ENCODE data around the gene FAM149B1.

Gene FAM149B1

DNA sequence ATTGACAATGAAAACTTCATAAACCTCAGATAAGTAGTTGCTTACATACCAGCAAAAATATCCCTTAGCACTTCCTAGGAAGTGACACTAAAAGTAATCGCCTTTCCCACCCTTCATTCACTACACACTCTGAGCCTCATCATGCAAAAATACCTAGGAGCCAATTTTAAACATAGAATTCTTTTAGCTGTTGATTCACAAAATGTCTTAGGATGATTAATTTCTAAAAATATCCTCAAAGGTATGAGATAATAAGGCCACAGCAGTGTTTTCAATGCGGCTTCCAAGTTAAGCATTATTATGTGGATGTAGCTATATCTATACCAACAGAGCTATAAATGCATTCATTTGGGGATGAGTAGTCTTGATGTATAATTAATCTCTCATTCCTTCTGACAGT is 66.0 kb downstream of the FAM149B1 start:
- Histone ChIP-seq H3K79me1 (ENCODE audit: low read length) (peaks cover 2% of the 10 kb centered on the region), H3K4ac (ENCODE audit: low read depth, low read length) (no peak overlapping the region), H3K27ac (ENCODE audit: low read depth, low read length) (no peak overlapping the region), H3K18ac (ENCODE audit: low read length) (no peak overlapping the region), H3K23ac (ENCODE audit: low read length) (no peak overlapping the region), H3K27me3 (ENCODE audit: insufficient read depth, low read length, poor library complexity) (no peaks in the 10 kb centered on the region), H3K4me2 (ENCODE audit: low read length) (no peak overlapping the region), H4K8ac (ENCODE audit: low read depth, low read length) (no peak overlapping the region), H3K4me3 (ENCODE audit: low read length) (no peak overlapping the region), H2AK5ac (ENCODE audit: low read length) (no peak overlapping the region), H3K36me3 (ENCODE audit: control insufficient read depth, insufficient read depth, low read length) (no peaks in the 10 kb centered on the region), H4K5ac (ENCODE audit: low read length) (no peak overlapping the region), H2BK15ac (replicated peaks; ENCODE audit: low read depth) (no peak overlapping the region), H3K4me1 (ENCODE audit: control insufficient read depth, low read depth, low read length) (no peaks in the 10 kb centered on the region), H2BK5ac (ENCODE audit: low read length) (no peak overlapping the region), H3K9ac (ENCODE audit: low read length) (no peak overlapping the region), H3K79me2 (ENCODE audit: control insufficient read depth, insufficient read depth, low read length) (no peaks in the 10 kb centered on the region), H2BK120ac (ENCODE audit: low read depth, low read length) (no peak overlapping the region), H3K56ac (ENCODE audit: low read length) (no peak overlapping the region)
- WGBS (ENCODE audit: extremely low coverage, insufficient coverage, low lambda C conversion rate), result no CpG with 5 or more reads among the region's 2 CpGs
- no peak for DNase-seq

DNA sequence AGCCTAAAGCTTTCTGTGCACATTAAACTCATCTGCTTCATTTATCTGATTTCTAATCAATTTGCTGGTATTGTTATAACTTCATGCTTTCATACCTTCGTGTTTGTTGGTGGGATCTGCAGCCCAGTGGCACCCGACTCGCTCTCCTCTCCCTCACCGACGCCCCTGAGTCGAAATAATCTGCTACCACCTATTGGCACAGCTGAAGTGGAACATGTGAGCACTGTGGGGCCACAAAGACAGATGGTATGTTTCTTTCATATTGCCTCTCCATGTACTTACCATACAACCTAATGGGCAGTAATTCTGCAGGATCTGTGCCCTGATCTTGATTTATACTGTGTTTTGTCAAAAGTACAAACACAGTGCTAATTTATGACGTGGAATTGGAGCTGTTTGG is 66.8 kb downstream of the FAM149B1 start:
- no peak overlapping the region for H4K8ac ChIP-seq (ENCODE audit: low read depth, low read length)
- H3K4ac ChIP-seq (ENCODE audit: low read depth, low read length), result no peak overlapping the region
- no peak overlapping the region for H2BK120ac ChIP-seq (ENCODE audit: low read depth, low read length)
- H3K27me3 ChIP-seq (ENCODE audit: insufficient read depth, low read length, poor library complexity), result no peaks in the 10 kb centered on the region
- H3K79me2 ChIP-seq (ENCODE audit: control insufficient read depth, insufficient read depth, low read length), result no peaks in the 10 kb centered on the region
- H3K18ac ChIP-seq (ENCODE audit: low read length), result no peak overlapping the region
- H3K56ac ChIP-seq (ENCODE audit: low read length), result no peak overlapping the region
- no peaks in the 10 kb centered on the region for H3K36me3 ChIP-seq (ENCODE audit: control insufficient read depth, insufficient read depth, low read length)
- no peak for DNase-seq
- no peaks in the 10 kb centered on the region for H3K4me1 ChIP-seq (ENCODE audit: control insufficient read depth, low read depth, low read length)
- no peak overlapping the region for H2AK5ac ChIP-seq (ENCODE audit: low read length)
- H2BK5ac ChIP-seq (ENCODE audit: low read length), result no peak overlapping the region
- WGBS (ENCODE audit: extremely low coverage, insufficient coverage, low lambda C conversion rate), result no CpG with 5 or more reads among the region's 7 CpGs
- no peak overlapping the region for H3K23ac ChIP-seq (ENCODE audit: low read length)
- no peak overlapping the region for H3K9ac ChIP-seq (ENCODE audit: low read length)
- no peak overlapping the region for H3K27ac ChIP-seq (ENCODE audit: low read depth, low read length)
- peaks cover 2% of the 10 kb centered on the region for H3K79me1 ChIP-seq (ENCODE audit: low read length)
- H2BK15ac ChIP-seq (replicated peaks; ENCODE audit: low read depth), result no peak overlapping the region
- no peak overlapping the region for H4K5ac ChIP-seq (ENCODE audit: low read length)
- H3K4me2 ChIP-seq (ENCODE audit: low read length), result no peak overlapping the region
- no peak overlapping the region for H3K4me3 ChIP-seq (ENCODE audit: low read length)

DNA sequence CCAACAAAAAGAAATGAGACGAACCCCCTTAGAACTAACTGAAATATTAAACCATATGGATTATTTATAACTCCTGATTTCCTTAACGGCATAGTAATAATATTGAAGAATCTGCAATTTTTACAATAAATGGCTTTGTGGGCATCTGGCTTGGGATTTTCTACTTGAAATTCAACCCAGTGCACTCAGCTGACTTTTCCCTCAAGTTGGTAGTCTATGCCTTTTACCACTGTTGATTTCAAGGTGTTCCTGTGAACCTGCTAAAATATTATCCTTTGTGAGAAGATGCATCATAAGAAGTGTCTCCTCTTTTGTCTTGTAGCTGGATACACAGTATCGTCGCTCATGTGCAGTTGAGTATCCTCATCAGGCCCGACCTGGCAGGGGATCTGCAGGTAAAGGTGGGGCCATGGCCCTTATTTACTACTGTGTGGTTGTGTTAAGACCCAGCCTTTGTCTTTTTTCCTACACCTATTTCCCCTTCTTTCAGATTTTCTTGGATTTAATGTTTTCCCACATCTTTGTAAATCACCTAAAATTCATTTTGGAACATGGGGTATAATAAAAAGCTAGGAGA is 71.2 kb downstream of the FAM149B1 start:
- Histone ChIP-seq H3K9ac (ENCODE audit: low read length) (no peak overlapping the region), H3K4me1 (ENCODE audit: control insufficient read depth, low read depth, low read length) (no peaks in the 10 kb centered on the region), H4K8ac (ENCODE audit: low read depth, low read length) (no peak overlapping the region), H3K79me1 (ENCODE audit: low read length) (peaks cover 2% of the 10 kb centered on the region), H3K36me3 (ENCODE audit: control insufficient read depth, insufficient read depth, low read length) (peaks cover 1% of the 10 kb centered on the region), H3K79me2 (ENCODE audit: control insufficient read depth, insufficient read depth, low read length) (peaks cover 2% of the 10 kb centered on the region), H2BK15ac (replicated peaks; ENCODE audit: low read depth) (no peak overlapping the region), H2AK5ac (ENCODE audit: low read length) (no peak overlapping the region), H4K5ac (ENCODE audit: low read length) (no peak overlapping the region), H3K23ac (ENCODE audit: low read length) (no peak overlapping the region), H3K4me2 (ENCODE audit: low read length) (no peak overlapping the region), H3K27me3 (ENCODE audit: insufficient read depth, low read length, poor library complexity) (no peaks in the 10 kb centered on the region), H3K18ac (ENCODE audit: low read length) (no peak overlapping the region), H2BK120ac (ENCODE audit: low read depth, low read length) (no peak overlapping the region), H2BK5ac (ENCODE audit: low read length) (no peak overlapping the region), H3K56ac (ENCODE audit: low read length) (no peak overlapping the region), H3K27ac (ENCODE audit: low read depth, low read length) (no peak overlapping the region), H3K4me3 (ENCODE audit: low read length) (no peak overlapping the region), H3K4ac (ENCODE audit: low read depth, low read length) (no peak overlapping the region)
- no peak for DNase-seq
- no CpG with 5 or more reads among the region's 5 CpGs for WGBS (ENCODE audit: extremely low coverage, insufficient coverage, low lambda C conversion rate)

DNA sequence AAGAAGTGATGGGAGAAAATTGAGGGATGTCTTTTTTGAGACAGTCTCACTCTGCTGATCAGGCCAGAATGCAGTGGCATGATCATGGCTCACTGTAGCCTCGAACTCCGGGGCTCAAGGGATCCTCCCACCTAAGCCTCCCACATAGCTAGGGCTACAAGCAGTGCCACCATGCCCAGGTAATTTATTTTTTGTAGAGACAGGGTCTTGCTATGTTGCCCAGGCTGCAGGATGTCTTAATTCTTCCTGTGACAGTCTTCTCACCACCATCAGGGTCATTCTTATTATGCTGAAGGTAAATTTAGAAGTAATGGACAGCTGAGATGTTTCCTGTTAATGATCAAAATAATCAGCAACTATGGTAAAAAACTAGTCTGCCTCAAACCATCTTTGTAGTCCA is 72.0 kb downstream of the FAM149B1 start:
- Histone ChIP-seq H3K79me2 (ENCODE audit: control insufficient read depth, insufficient read depth, low read length) (peaks cover 10% of the 10 kb centered on the region), H3K18ac (ENCODE audit: low read length) (no peak overlapping the region), H2AK5ac (ENCODE audit: low read length) (no peak overlapping the region), H2BK15ac (replicated peaks; ENCODE audit: low read depth) (no peak overlapping the region), H3K79me1 (ENCODE audit: low read length) (peaks cover 4% of the 10 kb centered on the region), H3K4me3 (ENCODE audit: low read length) (no peak overlapping the region), H3K27me3 (ENCODE audit: insufficient read depth, low read length, poor library complexity) (no peaks in the 10 kb centered on the region), H4K5ac (ENCODE audit: low read length) (no peak overlapping the region), H2BK5ac (ENCODE audit: low read length) (no peak overlapping the region), H3K56ac (ENCODE audit: low read length) (no peak overlapping the region), H3K9ac (ENCODE audit: low read length) (no peak overlapping the region), H3K23ac (ENCODE audit: low read length) (no peak overlapping the region), H3K4me1 (ENCODE audit: control insufficient read depth, low read depth, low read length) (peaks cover 2% of the 10 kb centered on the region), H3K4ac (ENCODE audit: low read depth, low read length) (no peak overlapping the region), H3K4me2 (ENCODE audit: low read length) (no peak overlapping the region), H2BK120ac (ENCODE audit: low read depth, low read length) (no peak overlapping the region), H4K8ac (ENCODE audit: low read depth, low read length) (no peak overlapping the region), H3K36me3 (ENCODE audit: control insufficient read depth, insufficient read depth, low read length) (peaks cover 2% of the 10 kb centered on the region), H3K27ac (ENCODE audit: low read depth, low read length) (no peak overlapping the region)
- WGBS (ENCODE audit: extremely low coverage, insufficient coverage, low lambda C conversion rate), result no CpG with 5 or more reads among the region's 2 CpGs
- DNase-seq, result no peak

DNA sequence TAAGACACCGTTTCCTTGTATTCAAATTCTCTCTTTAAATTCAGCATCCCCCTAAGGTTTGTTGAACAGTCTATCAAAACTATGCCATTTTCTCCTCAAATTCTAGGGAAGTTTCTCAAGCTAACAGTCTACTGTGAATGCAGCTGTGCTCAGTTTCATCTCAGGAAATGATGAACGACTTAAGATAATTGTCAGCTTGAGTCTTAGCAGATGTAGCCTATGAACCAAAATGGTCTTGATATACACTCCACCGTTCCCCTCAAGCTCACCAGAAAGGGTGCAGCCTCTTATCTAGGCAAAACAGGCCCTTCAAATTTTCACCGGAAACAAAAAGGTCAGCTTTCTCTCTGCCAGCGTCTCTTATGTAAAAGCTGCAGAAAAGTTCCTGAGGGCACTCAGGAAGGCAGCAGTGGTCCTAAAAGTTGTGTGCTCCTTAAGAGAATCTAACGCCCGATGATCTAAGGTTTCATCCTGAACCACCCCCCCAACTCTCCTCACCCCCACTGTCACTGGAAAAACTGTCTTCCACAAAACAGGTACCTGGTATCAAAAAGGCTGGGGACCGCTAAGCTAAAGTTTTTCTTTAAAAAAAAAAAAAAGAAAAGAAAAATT is 77.1 kb downstream of the FAM149B1 start:
- Histone ChIP-seq H3K4ac (ENCODE audit: low read depth, low read length) (no peak overlapping the region), H2AK5ac (ENCODE audit: low read length) (no peak overlapping the region), H3K4me1 (ENCODE audit: control insufficient read depth, low read depth, low read length) (peaks cover 4% of the 10 kb centered on the region), H2BK5ac (ENCODE audit: low read length) (no peak overlapping the region), H3K23ac (ENCODE audit: low read length) (no peak overlapping the region), H3K79me1 (ENCODE audit: low read length) (peaks cover 2% of the 10 kb centered on the region), H3K27me3 (ENCODE audit: insufficient read depth, low read length, poor library complexity) (no peaks in the 10 kb centered on the region), H3K4me3 (ENCODE audit: low read length) (peak overlapping the region; percentile 8), H3K36me3 (ENCODE audit: control insufficient read depth, insufficient read depth, low read length) (peaks cover 3% of the 10 kb centered on the region), H4K8ac (ENCODE audit: low read depth, low read length) (no peak overlapping the region), H3K9ac (ENCODE audit: low read length) (peak overlapping the region; percentile 91), H3K27ac (ENCODE audit: low read depth, low read length) (no peak overlapping the region), H2BK120ac (ENCODE audit: low read depth, low read length) (no peak overlapping the region), H3K79me2 (ENCODE audit: control insufficient read depth, insufficient read depth, low read length) (peaks cover 24% of the 10 kb centered on the region), H2BK15ac (replicated peaks; ENCODE audit: low read depth) (no peak overlapping the region), H3K4me2 (ENCODE audit: low read length) (peak overlapping the region; percentile 66), H4K5ac (ENCODE audit: low read length) (no peak overlapping the region), H3K18ac (ENCODE audit: low read length) (no peak overlapping the region), H3K56ac (ENCODE audit: low read length) (peak overlapping the region; percentile 18)
- no CpG with 5 or more reads among the region's 8 CpGs for WGBS (ENCODE audit: extremely low coverage, insufficient coverage, low lambda C conversion rate)
- no peak for DNase-seq

DNA sequence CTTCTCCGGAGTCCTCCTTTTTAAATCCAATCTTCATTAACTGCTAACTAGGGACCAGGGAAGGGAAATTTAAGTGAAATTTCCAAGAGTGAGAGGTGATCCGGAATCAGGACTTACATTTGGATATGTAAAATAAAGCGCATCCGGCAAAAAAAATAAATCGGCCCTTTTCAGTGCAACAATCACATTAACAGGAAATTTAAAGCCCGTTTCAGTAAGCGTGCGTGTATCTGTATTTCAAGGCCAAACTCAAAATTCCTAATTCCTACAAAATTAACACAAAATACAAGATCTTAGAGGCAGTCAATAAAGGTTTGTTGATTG is 78.4 kb downstream of the FAM149B1 start:
- no peak overlapping the region for H3K4ac ChIP-seq (ENCODE audit: low read depth, low read length)
- H3K23ac ChIP-seq (ENCODE audit: low read length), result no peak overlapping the region
- peak overlapping the region; percentile 39 for H3K4me2 ChIP-seq (ENCODE audit: low read length)
- H3K27me3 ChIP-seq (ENCODE audit: insufficient read depth, low read length, poor library complexity), result no peaks in the 10 kb centered on the region
- no peak overlapping the region for H2AK5ac ChIP-seq (ENCODE audit: low read length)
- no CpG with 5 or more reads among the region's 8 CpGs for WGBS (ENCODE audit: extremely low coverage, insufficient coverage, low lambda C conversion rate)
- H3K18ac ChIP-seq (ENCODE audit: low read length), result peak overlapping the region; percentile 44
- peaks cover 2% of the 10 kb centered on the region for H3K36me3 ChIP-seq (ENCODE audit: control insufficient read depth, insufficient read depth, low read length)
- no peak overlapping the region for H2BK5ac ChIP-seq (ENCODE audit: low read length)
- H3K4me1 ChIP-seq (ENCODE audit: control insufficient read depth, low read depth, low read length), result peaks cover 4% of the 10 kb centered on the region
- H3K27ac ChIP-seq (ENCODE audit: low read depth, low read length), result peak overlapping the region; percentile 96
- peak overlapping the region; percentile 93 for H3K56ac ChIP-seq (ENCODE audit: low read length)
- H4K8ac ChIP-seq (ENCODE audit: low read depth, low read length), result no peak overlapping the region
- DNase-seq, result no peak
- peak overlapping the region; percentile 89 for H3K4me3 ChIP-seq (ENCODE audit: low read length)
- peaks cover 34% of the 10 kb centered on the region for H3K79me2 ChIP-seq (ENCODE audit: control insufficient read depth, insufficient read depth, low read length)
- no peak overlapping the region for H2BK15ac ChIP-seq (replicated peaks; ENCODE audit: low read depth)
- H3K9ac ChIP-seq (ENCODE audit: low read length), result peak overlapping the region; percentile 91
- no peak overlapping the region for H4K5ac ChIP-seq (ENCODE audit: low read length)
- H3K79me1 ChIP-seq (ENCODE audit: low read length), result peaks cover 8% of the 10 kb centered on the region
- H2BK120ac ChIP-seq (ENCODE audit: low read depth, low read length), result no peak overlapping the region

Measured in mesendoderm (in vitro differentiated cells).